HL-60/S4 treated with retinoic acid at 250 ng/mL for 4 days and 3 days (cell line): ENCODE data around the gene PAK1IP1.
"Not testable (repeated sequence)": the region's sequence is repeated elsewhere in the genome, so short reads cannot be mapped to it uniquely, and the experiment has no call there.

Source experiments
- in situ Hi-C: fragments of 300-500 bp; cut with MboI; formaldehyde crosslinking; loops from 2 replicates; pipeline ENCODE4 v1.7.0; 2022; ENCODE audit warnings: low sequenced_read_pairs

Gene PAK1IP1

GRCh38 chr6:10694302-10695085 is at the start of gene PAK1IP1, which contains the start of gene C6orf52:
PAK1IP1 (plus strand) TSS chr6:10694972; CDS start chr6:10694986, 14 bp downstream.
C6orf52 (minus strand) TSS chr6:10694616; CDS start chr6:10687550, 7,066 bp downstream.
- in situ Hi-C loops = no loop called here

GRCh38 chr6:10655508-10656055 is 39.2 kb upstream of the PAK1IP1 start:
- in situ Hi-C loops = no loop called here

GRCh38 chr6:10658910-10659698 is 35.7 kb upstream of the PAK1IP1 start:
- in situ Hi-C loops = no loop called here

- in situ Hi-C loops = no loop called here
These were observed 34.9 kb upstream of the PAK1IP1 start for GRCh38 chr6:10659699-10660348.

GRCh38 chr6:10660431-10661191 is 34.2 kb upstream of the PAK1IP1 start:
- in situ Hi-C loops = not testable (repeated sequence)

GRCh38 chr6:10662207-10662606 is 32.6 kb upstream of the PAK1IP1 start:
- in situ Hi-C loops = no loop called here

GRCh38 chr6:10662742-10663141 is 32.0 kb upstream of the PAK1IP1 start:
- in situ Hi-C loops = no loop called here

- in situ Hi-C loops = not testable (repeated sequence)
These were observed 29.2 kb upstream of the PAK1IP1 start for GRCh38 chr6:10665595-10665994.

- in situ Hi-C loops = no loop called here
These were observed 26.4 kb upstream of the PAK1IP1 start for GRCh38 chr6:10668126-10668917.

- in situ Hi-C loops = no loop called here
These were observed 18.4 kb upstream of the PAK1IP1 start for GRCh38 chr6:10676403-10676802.

- in situ Hi-C loops = no loop called here
These were observed 16.3 kb upstream of the PAK1IP1 start for GRCh38 chr6:10678456-10678855.

GRCh38 chr6:10681795-10682194 is 13.0 kb upstream of the PAK1IP1 start:
- in situ Hi-C loops = no loop called here

- in situ Hi-C loops = no loop called here
These were observed 12.3 kb upstream of the PAK1IP1 start for GRCh38 chr6:10682355-10682988.

- in situ Hi-C loops = no loop called here
These were observed 10.2 kb upstream of the PAK1IP1 start for GRCh38 chr6:10684618-10685017.

- in situ Hi-C loops = no loop called here
These were observed 9.5 kb upstream of the PAK1IP1 start for GRCh38 chr6:10685092-10685915.

GRCh38 chr6:10686901-10687300 is 7.9 kb upstream of the PAK1IP1 start:
- in situ Hi-C loops = no loop called here

GRCh38 chr6:10687582-10687981 is 7.2 kb upstream of the PAK1IP1 start:
- in situ Hi-C loops = no loop called here
